Parathyroid adenoma (tissue), 2 donors: ENCODE results near the gene NRIP1.

Source experiments
- H2AFZ ChIP-seq: fragments of 300-600 bp; sonication (generic); one replicate; pipeline ENCODE4 v1.7.0; 2017; ENCODE audit warnings: antibody characterized with exemption, mild to moderate bottlenecking
- H3K27ac ChIP-seq: fragments of 300-600 bp; sonication (generic); one replicate; pipeline ENCODE4 v1.7.0; 2017
- H3K27me3 ChIP-seq: fragments of 300-600 bp; sonication (generic); one replicate; pipeline ENCODE4 v1.7.0; 2017; ENCODE audit warnings: low read length; ENCODE audit not compliant: control insufficient read depth, insufficient read depth
- H3K36me3 ChIP-seq: fragments of 300-600 bp; sonication (generic); one replicate; pipeline ENCODE4 v1.7.0; 2017; ENCODE audit warnings: low read length; ENCODE audit not compliant: control insufficient read depth, insufficient read depth
- H3K4me1 ChIP-seq: fragments of 300-600 bp; sonication (generic); one replicate; pipeline ENCODE4 v1.7.0; 2017; ENCODE audit warnings: control low read depth
- H3K4me2 ChIP-seq: fragments of 300-600 bp; sonication (generic); one replicate; pipeline ENCODE4 v1.7.0; 2017; ENCODE audit warnings: low read length
- H3K4me3 ChIP-seq: fragments of 300-600 bp; sonication (generic); one replicate; pipeline ENCODE4 v1.7.0; 2017; ENCODE audit warnings: low read depth, low read length
- H3K79me2 ChIP-seq: fragments of 300-600 bp; sonication (generic); one replicate; pipeline ENCODE4 v1.7.0; 2017; ENCODE audit warnings: control low read depth
- H3K9ac ChIP-seq: fragments of 300-600 bp; sonication (generic); one replicate; pipeline ENCODE4 v1.7.0; 2017; ENCODE audit warnings: mild to moderate bottlenecking
- H3K9me3 ChIP-seq: fragments of 300-600 bp; sonication (generic); one replicate; pipeline ENCODE4 v1.7.0; 2017; ENCODE audit warnings: low read length; ENCODE audit not compliant: control insufficient read depth
- CTCF ChIP-seq: fragments of 300-600 bp; sonication (generic); IDR thresholded peaks from one replicate; pipeline ENCODE4 v1.7.0; 2017; ENCODE audit warnings: antibody characterized with exemption, mild to moderate bottlenecking
- donor health status: primary hyperparathyroidism.

NRIP1 gene

GRCh38 chr21:15054089-15054488 is 10.7 kb downstream of the NRIP1 start:
- H3K4me1 ChIP-seq = no peaks in the 10 kb centered on the region
- no peaks in the 10 kb centered on the region for H3K9me3 ChIP-seq
- no peak overlapping the region for H3K4me2 ChIP-seq
- peaks cover 11% of the 10 kb centered on the region for H3K79me2 ChIP-seq
- H2AFZ ChIP-seq = no peak overlapping the region
- H3K27me3 ChIP-seq = no peaks in the 10 kb centered on the region
- no peak overlapping the region for H3K27ac ChIP-seq
- no peak overlapping the region for H3K9ac ChIP-seq
- no peak overlapping the region for H3K4me3 ChIP-seq
- H3K36me3 ChIP-seq = no peaks in the 10 kb centered on the region
- no peak for TF ChIP-seq CTCF

GRCh38 chr21:15053500-15053899 is 11.3 kb downstream of the NRIP1 start:
- Histone ChIP-seq H3K4me1 (no peaks in the 10 kb centered on the region), H2AFZ (no peak overlapping the region), H3K27me3 (no peaks in the 10 kb centered on the region), H3K79me2 (peaks cover 11% of the 10 kb centered on the region), H3K9me3 (no peaks in the 10 kb centered on the region), H3K27ac (no peak overlapping the region), H3K4me3 (no peak overlapping the region), H3K36me3 (no peaks in the 10 kb centered on the region), H3K4me2 (no peak overlapping the region), H3K9ac (no peak overlapping the region)
- no peak for TF ChIP-seq CTCF

- H3K4me2 ChIP-seq = no peak overlapping the region
- no peaks in the 10 kb centered on the region for H3K4me1 ChIP-seq
- peaks cover 11% of the 10 kb centered on the region for H3K79me2 ChIP-seq
- no peaks in the 10 kb centered on the region for H3K9me3 ChIP-seq
- no peak overlapping the region for H2AFZ ChIP-seq
- no peak overlapping the region for H3K9ac ChIP-seq
- H3K27ac ChIP-seq = no peak overlapping the region
- no peaks in the 10 kb centered on the region for H3K27me3 ChIP-seq
- H3K36me3 ChIP-seq = no peaks in the 10 kb centered on the region
- H3K4me3 ChIP-seq = no peak overlapping the region
- TF ChIP-seq CTCF = no peak
Observed at GRCh38 chr21:15052459-15052763, 12.4 kb downstream of the NRIP1 start.

GRCh38 chr21:15051644-15052458 is 12.9 kb downstream of the NRIP1 start:
- Histone ChIP-seq H3K9ac (no peak overlapping the region), H3K4me1 (no peaks in the 10 kb centered on the region), H3K27me3 (no peaks in the 10 kb centered on the region), H2AFZ (no peak overlapping the region), H3K4me2 (no peak overlapping the region), H3K9me3 (no peaks in the 10 kb centered on the region), H3K79me2 (peaks cover 15% of the 10 kb centered on the region), H3K4me3 (no peak overlapping the region), H3K36me3 (no peaks in the 10 kb centered on the region), H3K27ac (no peak overlapping the region)
- no peak for TF ChIP-seq CTCF
